Vagina (tissue), 2 donors: Measurements from ENCODE around the gene PGP. TPM values are rescaled to one million over a fixed set of nuclear protein-coding genes. Genes with fewer than 3 reads are reported as not detected.

Source experiments
- DNase-seq, 2 donors: peaks; one replicate each; pipeline ENCODE4 v3.0.0-alpha.2; 2017; ENCODE audit errors: extremely low spot score in 2 of 2
- H3K27ac ChIP-seq: fragments of 200-600 bp; sonication (generic); one replicate; pipeline ENCODE4 v1.5.1; 2019
- H3K27me3 ChIP-seq: fragments of 200-600 bp; sonication (generic); one replicate; pipeline ENCODE4 v1.5.1; 2019
- H3K36me3 ChIP-seq, 2 donors: fragments of 200-600 bp; sonication (generic); one replicate each; pipeline ENCODE4 v1.5.1; 2017 to 2019
- H3K4me1 ChIP-seq: fragments of 200-600 bp; sonication (generic); one replicate; pipeline ENCODE4 v1.5.1; 2019
- H3K4me3 ChIP-seq, 2 donors: fragments of 200-600 bp; sonication (generic); 1 replicate in 1 of 2; 2 replicates in 1 of 2; pipeline ENCODE4 v1.5.1; 2016 to 2019
- H3K9me3 ChIP-seq: fragments of 200-600 bp; sonication (generic); one replicate; pipeline ENCODE4 v1.5.1; 2019
- POLR2A ChIP-seq, 2 donors: fragments of 450-650 bp; IDR thresholded peaks; one replicate each; pipeline ENCODE4 v1.6.1; 2017; ENCODE audit warnings: antibody characterized with exemption in 2 of 2, mild to moderate bottlenecking in 2 of 2, moderate library complexity in 2 of 2
- POLR2AphosphoS5 ChIP-seq, 2 donors: sonication (generic); formaldehyde crosslinking; IDR thresholded peaks; one replicate each; pipeline ENCODE4 v1.9.0; 2017; ENCODE audit warnings: antibody characterized with exemption in 2 of 2, mild to moderate bottlenecking in 2 of 2, low read depth in 1 of 2; ENCODE audit not compliant: insufficient read depth in 1 of 2
- intact Hi-C: fragments of 100-400 bp; cut with DNase I; formaldehyde crosslinking; loops from one replicate; pipeline ENCODE4 v1.15.1; 2023
- total RNA-seq: library from RNA; depleted of rRNA; stranded (reverse); fragments of >200 nt; gene quantifications from one replicate; pipeline ENCODE4 v1.2.3, GENCODE V29; 2016
- TF ChIP-seq, protein P1 (sequence below), 3 experiments: fragments of 450-650 bp in 2 of 3; fragments of 200-600 bp in 1 of 3; sonication (generic) in 1 of 3; IDR thresholded peaks; one replicate each; pipeline ENCODE4 v1.5.1; 2017 to 2019; ENCODE audit warnings: antibody characterized with exemption in 3 of 3, mild to moderate bottlenecking in 2 of 3, moderate library complexity in 2 of 3

PGP gene
- total RNA-seq, 1 donor from 2014 or later = 15.5 TPM

DNA sequence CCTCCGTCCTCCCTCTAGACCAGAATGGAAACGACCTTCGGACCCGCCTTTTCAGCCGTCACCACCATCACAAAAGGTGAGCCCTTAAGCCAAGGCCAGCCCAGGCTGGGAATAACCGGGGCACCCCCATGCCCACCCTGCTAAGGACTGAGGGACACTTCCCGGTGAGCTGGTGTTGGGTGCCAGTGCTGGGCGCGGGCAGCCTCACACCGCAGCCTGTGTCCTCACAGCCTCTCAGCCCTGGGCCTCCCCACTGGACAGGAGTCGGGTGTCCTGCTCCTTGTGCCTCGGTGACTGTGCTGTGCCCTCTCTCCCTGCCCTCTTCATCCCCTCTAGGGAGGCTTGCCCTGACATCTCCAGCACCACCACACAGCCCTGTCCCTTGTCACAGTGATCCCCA is 48.8 kb downstream of the PGP start:
- TF ChIP-seq, protein P1, sequence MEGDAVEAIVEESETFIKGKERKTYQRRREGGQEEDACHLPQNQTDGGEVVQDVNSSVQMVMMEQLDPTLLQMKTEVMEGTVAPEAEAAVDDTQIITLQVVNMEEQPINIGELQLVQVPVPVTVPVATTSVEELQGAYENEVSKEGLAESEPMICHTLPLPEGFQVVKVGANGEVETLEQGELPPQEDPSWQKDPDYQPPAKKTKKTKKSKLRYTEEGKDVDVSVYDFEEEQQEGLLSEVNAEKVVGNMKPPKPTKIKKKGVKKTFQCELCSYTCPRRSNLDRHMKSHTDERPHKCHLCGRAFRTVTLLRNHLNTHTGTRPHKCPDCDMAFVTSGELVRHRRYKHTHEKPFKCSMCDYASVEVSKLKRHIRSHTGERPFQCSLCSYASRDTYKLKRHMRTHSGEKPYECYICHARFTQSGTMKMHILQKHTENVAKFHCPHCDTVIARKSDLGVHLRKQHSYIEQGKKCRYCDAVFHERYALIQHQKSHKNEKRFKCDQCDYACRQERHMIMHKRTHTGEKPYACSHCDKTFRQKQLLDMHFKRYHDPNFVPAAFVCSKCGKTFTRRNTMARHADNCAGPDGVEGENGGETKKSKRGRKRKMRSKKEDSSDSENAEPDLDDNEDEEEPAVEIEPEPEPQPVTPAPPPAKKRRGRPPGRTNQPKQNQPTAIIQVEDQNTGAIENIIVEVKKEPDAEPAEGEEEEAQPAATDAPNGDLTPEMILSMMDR (IDR thresholded peaks at IDR 0.05) = no peak
- no peak for TF ChIP-seq POLR2A (IDR thresholded peaks at IDR 0.05)
- TF ChIP-seq POLR2AphosphoS5 (IDR thresholded peaks at IDR 0.05; ENCODE audit: insufficient read depth in 1 of 2, low read depth in 1 of 2) = no peak
- no peak for DNase-seq
- H3K9me3 ChIP-seq = no peaks in the 10 kb centered on the region
- H3K27me3 ChIP-seq = no peaks in the 10 kb centered on the region
- peaks cover 0 to 39% of the 10 kb centered on the region in 2 donors for H3K36me3 ChIP-seq
- H3K4me1 ChIP-seq = peaks cover 33% of the 10 kb centered on the region
- no peak overlapping the region for H3K27ac ChIP-seq
- intact Hi-C loops = no loop called here
- H3K4me3 ChIP-seq = no peak overlapping the region

DNA sequence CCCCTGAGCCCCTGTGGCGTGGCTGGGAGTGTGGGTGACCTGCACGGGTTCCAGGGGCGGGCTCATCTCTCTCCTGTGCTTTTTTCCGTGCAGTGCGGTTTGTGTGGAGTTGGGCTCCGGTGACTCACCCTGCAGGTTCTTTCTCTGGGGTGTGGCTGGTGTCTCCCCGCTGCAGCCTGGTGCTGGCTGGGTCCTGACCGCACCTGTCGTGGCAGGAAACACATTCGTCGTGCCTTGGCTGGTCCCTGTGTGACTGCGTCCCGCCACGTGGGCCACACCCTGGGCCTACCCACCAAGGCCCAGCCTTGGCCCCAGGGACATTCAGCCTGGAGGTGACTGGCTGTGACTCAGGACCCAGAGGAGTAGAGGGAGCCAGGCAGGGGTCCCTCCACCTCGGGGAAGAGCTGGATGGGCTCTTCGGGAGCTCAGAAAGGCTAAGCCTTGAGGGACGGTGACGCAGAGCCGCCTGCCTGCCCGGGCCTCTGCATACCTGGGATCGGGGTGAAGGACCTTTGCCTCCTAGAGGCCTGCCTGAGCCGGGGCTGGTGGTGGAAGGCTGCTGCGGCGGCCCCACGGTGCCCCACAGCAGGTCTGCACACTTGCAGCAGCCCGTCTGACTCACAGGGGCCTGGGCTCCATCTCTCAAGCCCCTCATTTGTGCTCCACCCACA is 51.3 kb downstream of the PGP start:
- no peak for DNase-seq
- Histone ChIP-seq H3K4me3 (no peak overlapping the region), H3K27me3 (no peaks in the 10 kb centered on the region), H3K9me3 (no peaks in the 10 kb centered on the region), H3K4me1 (peaks cover 58% of the 10 kb centered on the region), H3K36me3 (peaks cover 0 to 24% of the 10 kb centered on the region in 2 donors), H3K27ac (peak overlapping the region; percentile 76)
- TF ChIP-seq POLR2A (IDR thresholded peaks at IDR 0.05) (no peak), POLR2AphosphoS5 (IDR thresholded peaks at IDR 0.05; ENCODE audit: insufficient read depth in 1 of 2, low read depth in 1 of 2) (peak; percentile 47 to 75)
- intact Hi-C loops = no loop called here

DNA sequence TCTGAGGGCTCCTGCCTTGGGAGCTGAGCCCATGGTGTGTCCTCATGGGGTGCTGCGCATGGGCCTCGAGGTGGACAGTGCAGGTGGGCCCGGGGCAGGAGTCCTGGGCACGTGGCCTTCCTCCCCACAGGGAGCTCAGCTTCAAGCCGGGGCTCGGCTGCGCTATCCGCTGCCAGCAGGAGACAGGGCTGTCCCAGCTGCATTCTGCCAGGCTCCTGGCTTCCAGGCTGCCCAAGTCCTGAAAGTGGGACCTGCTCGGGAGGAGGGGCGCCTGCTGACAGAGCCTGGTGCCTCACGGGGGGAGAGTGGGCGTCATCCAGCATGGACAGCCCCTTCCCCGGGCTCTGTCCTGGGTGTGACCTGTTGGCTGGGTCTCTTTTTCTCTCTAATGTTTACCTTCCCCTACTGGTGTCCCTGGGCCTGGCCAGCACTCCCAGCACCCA is 51.9 kb downstream of the PGP start:
- H3K4me3 ChIP-seq = no peak overlapping the region
- peaks cover 0 to 18% of the 10 kb centered on the region in 2 donors for H3K36me3 ChIP-seq
- H3K4me1 ChIP-seq = peaks cover 64% of the 10 kb centered on the region
- H3K9me3 ChIP-seq = no peaks in the 10 kb centered on the region
- no peaks in the 10 kb centered on the region for H3K27me3 ChIP-seq
- intact Hi-C loops = no loop called here
- peak overlapping the region; percentile 76 for H3K27ac ChIP-seq
- no peak for TF ChIP-seq POLR2AphosphoS5 (IDR thresholded peaks at IDR 0.05; ENCODE audit: insufficient read depth in 1 of 2, low read depth in 1 of 2)
- TF ChIP-seq, protein P1 (IDR thresholded peaks at IDR 0.05) = no peak
- no peak for DNase-seq

DNA sequence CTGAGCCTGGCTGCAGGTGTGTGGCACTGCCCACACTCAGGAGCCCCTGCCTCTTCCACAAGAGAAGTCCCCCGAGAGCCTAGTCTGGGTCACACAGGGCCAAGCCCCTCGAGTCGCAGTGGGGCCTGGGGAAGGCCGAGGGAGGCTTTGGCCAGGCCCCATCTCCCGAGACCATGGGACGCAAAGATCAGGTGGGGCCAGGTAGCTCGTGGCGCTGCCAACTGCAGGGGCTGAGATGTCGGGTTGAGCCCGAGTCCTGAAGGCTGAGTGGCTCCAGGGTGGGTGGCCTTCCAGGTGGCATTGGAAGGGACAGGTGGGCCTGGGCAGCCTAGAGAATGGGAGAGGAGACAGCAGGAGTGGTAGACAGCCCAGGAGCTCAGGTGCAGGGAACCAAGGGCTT is 52.7 kb downstream of the PGP start:
- peaks cover 0 to 13% of the 10 kb centered on the region in 2 donors for H3K36me3 ChIP-seq
- intact Hi-C loops = no loop called here
- no peak overlapping the region for H3K4me3 ChIP-seq
- peak overlapping the region; percentile 78 for H3K27ac ChIP-seq
- TF ChIP-seq POLR2AphosphoS5 (IDR thresholded peaks at IDR 0.05; ENCODE audit: insufficient read depth in 1 of 2, low read depth in 1 of 2) (no peak), POLR2A (IDR thresholded peaks at IDR 0.05) (no peak)
- no peak for DNase-seq
- H3K27me3 ChIP-seq = no peaks in the 10 kb centered on the region
- H3K9me3 ChIP-seq = no peaks in the 10 kb centered on the region
- H3K4me1 ChIP-seq = peaks cover 72% of the 10 kb centered on the region

Other genes starting within 250 kb of the PGP start
- not detected for gene RNF151, start 248.0 kb downstream of the PGP start, total RNA-seq
- gene TBL3, start 242.8 kb downstream of the PGP start, total RNA-seq = 44.2 TPM
- 1.2 TPM for gene NOXO1, start 233.4 kb downstream of the PGP start, total RNA-seq
- 11.5 TPM for gene GFER, start 230.6 kb downstream of the PGP start, total RNA-seq
- 8.3 TPM for gene SYNGR3, start 224.9 kb downstream of the PGP start, total RNA-seq
- gene ZNF598, start 205.0 kb downstream of the PGP start, total RNA-seq = 51.8 TPM
- not detected for gene NPW, start 195.1 kb downstream of the PGP start, total RNA-seq
- 44.7 TPM for gene NHERF2, start 187.9 kb downstream of the PGP start, total RNA-seq
- 28.5 TPM for gene NTHL1, start 167.0 kb downstream of the PGP start, total RNA-seq
- gene TSC2, start 166.9 kb downstream of the PGP start, total RNA-seq = 78.6 TPM
- 153 TPM for gene PKD1, start 78.9 kb downstream of the PGP start, total RNA-seq
- 1.5 TPM for gene RAB26, start 66.2 kb downstream of the PGP start, total RNA-seq
- gene TRAF7, start 59.1 kb downstream of the PGP start, total RNA-seq = 38.8 TPM
- gene CASKIN1, start 18.2 kb downstream of the PGP start, total RNA-seq = 0.25 TPM
- gene MLST8, start 9.4 kb downstream of the PGP start, total RNA-seq = 51.6 TPM
- 9.6 TPM for gene BRICD5, start 4.0 kb downstream of the PGP start, total RNA-seq
- gene E4F1, start 8.8 kb upstream of the PGP start, total RNA-seq = 70.0 TPM
- 0.74 TPM for gene DNASE1L2, start 21.6 kb upstream of the PGP start, total RNA-seq
- gene ECI1, start 36.7 kb upstream of the PGP start, total RNA-seq = 72.9 TPM
- 130 TPM for gene RNPS1, start 53.3 kb upstream of the PGP start, total RNA-seq
- 5.4 TPM for gene ABCA3, start 125.9 kb upstream of the PGP start, total RNA-seq
- gene CCNF, start 214.6 kb upstream of the PGP start, total RNA-seq = 2.5 TPM
- gene TEDC2, start 245.3 kb upstream of the PGP start, total RNA-seq = 2.5 TPM